Colon (tissue), 2 donors: ENCODE measurements around the gene OR11L1.

Experiments used
- FAIRE-seq: peaks from 2 replicates; lab custom pipeline; 2012; peaks lifted over from hg19 to GRCh38; lab: Jason Lieb, UNC
- donor health status: control.
- donor health status: control.

Gene OR11L1, protein sequence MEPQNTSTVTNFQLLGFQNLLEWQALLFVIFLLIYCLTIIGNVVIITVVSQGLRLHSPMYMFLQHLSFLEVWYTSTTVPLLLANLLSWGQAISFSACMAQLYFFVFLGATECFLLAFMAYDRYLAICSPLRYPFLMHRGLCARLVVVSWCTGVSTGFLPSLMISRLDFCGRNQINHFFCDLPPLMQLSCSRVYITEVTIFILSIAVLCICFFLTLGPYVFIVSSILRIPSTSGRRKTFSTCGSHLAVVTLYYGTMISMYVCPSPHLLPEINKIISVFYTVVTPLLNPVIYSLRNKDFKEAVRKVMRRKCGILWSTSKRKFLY

DNA sequence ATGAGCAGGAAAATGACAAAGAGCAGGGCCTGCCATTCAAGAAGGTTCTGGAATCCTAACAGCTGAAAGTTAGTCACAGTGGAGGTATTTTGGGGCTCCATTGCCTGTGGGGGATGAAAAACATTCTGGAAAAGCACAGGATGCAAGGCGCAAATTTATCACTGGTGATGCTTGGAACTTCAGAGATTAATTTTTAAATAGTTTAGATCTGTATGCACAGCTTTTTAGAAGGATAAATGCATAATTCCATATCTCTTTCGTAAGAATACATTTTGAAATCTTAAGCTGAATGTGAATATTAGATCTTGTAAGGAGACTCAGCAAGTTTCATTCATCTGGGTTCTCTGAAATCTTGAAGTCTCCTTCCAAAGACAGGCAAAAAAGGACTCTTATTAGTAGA, at the start of gene OR11L1:
OR11L1 (minus strand) TSS at position 101 of the 400 bp plus-strand sequence; CDS start at position 101, 0 bp downstream.
- no peak for FAIRE-seq

DNA sequence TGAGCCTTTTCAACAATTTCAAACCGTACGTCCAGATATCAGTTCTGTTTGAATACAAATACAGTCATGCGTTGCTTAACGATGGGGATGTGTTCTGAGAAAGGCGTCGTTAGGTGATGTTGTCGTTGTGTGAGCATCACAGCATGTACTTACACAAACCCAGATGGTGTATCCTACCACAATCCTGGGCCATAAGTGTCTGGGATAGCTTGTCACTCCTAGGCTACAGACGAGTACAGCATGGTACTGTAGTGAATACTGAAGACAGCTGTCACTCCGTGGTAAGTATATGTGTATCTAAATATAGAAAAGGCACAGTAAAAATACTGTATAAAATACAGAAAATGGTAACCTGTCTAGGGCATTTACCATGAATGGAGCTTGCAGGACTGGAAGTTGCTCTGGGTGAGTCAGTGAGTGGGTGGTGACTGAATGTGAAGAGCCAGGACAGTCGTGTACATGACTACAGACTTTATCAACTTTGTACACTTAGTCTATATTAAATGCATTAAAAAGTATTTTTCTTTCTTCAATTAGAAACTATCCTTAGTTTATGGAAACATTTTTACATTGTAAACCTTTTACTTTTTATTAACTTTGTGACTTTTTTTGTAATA, 43.2 kb upstream of the OR11L1 start:
- no peak for FAIRE-seq

DNA sequence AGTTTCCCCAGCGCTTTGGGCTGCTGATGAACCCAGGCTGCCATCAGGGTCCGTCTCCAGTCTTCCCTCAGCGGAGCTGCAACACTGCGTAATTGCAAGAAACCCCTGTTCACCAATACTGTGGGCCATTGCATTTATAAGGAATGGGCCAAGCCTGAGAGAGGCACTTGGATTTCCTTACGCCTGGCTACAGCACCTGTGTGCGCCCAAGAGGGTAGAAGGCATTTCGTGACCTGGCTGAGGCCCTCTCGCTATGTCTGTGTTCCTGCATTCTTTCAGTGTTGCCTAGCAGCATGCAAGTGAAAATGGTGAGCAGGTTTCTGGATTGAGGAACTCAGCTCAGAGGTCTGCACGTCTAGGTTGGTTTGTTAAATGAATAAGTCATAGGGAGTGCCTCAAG, 41.6 kb upstream of the OR11L1 start:
- no peak for FAIRE-seq

DNA sequence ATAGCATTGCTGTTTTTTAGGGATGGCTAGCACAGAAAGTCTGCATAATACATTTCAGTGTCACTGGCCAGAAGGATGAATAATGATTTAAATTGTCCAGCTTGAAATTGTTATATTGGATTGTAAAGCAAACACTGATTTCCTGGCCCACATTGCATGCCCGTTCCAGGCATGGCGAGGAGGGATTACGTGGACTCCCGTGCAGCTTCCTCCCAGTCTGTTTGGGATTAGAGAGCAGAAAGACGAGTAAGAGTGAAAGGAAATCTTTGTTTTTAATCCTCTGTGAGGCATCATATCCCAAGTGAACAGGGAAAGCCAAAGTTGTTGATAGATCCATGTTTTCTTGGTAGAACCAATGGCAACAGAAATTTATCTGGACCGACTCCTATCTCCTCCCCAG, 23.7 kb upstream of the OR11L1 start:
- no peak for FAIRE-seq

DNA sequence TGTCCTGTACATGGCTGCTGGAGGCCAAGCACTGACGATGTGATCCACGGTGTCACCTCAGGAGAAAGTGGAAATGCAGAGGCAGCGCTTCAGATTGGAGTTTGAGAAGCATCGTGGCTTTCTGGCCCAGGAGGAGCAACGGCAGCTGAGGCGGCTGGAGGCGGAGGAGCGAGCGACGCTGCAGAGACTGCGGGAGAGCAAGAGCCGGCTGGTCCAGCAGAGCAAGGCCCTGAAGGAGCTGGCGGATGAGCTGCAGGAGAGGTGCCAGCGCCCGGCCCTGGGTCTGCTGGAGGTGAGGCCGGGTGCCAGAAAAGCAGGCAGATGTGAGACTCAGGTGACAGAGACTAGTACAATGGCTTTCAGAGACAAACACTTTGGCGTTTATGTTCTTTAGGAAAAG, 22.9 kb upstream of the OR11L1 start:
- FAIRE-seq: no peak

DNA sequence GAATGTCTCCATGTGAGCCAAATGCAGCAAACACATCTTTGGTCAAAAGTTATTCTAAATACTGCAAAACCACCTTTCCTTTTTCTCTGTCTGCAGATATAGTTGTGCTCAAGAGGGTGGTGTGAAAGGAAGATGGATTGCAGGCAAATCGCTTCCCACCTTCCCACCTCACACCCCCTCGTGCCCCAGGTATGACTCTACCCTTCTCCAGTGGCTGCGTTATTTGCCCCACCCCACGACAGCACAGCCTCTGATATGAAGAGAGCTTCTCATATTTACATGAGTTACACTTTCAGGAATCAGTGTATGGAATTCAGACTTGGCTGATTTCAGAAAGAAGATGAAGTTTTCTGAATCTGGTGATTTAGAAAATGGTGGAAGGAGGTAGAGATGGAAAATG, 21.1 kb upstream of the OR11L1 start:
- FAIRE-seq: no peak

DNA sequence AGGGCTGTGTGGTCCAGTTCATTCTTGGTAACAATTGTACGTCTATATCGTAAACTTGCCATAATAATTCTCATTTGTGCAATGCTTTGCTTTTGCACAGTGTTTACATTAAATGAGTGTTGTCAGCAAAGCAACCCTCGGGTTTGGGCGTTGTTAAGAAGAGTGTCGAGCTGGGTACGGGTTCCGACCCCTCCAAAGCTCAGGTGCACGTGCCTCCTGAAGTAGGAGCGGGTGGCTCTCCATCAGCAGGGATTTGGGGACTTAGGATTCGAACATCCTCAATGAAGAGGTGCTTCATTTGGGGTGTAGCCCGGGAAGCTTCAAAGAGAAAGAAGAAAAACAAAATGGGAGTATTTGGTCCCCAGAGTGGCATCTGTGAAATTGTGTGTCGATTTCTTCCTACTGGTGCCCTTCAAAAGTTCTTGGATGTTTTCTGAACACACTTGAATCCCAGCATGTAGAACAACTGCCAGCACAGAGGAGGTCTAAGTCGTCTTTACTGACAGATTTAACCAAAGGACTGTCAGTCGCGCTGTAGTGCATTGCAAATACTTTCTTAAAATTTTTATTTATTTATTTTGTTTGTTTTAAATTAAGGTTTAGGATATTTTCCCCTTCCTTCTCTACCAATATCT, 16.4 kb upstream of the OR11L1 start:
- FAIRE-seq: no peak

DNA sequence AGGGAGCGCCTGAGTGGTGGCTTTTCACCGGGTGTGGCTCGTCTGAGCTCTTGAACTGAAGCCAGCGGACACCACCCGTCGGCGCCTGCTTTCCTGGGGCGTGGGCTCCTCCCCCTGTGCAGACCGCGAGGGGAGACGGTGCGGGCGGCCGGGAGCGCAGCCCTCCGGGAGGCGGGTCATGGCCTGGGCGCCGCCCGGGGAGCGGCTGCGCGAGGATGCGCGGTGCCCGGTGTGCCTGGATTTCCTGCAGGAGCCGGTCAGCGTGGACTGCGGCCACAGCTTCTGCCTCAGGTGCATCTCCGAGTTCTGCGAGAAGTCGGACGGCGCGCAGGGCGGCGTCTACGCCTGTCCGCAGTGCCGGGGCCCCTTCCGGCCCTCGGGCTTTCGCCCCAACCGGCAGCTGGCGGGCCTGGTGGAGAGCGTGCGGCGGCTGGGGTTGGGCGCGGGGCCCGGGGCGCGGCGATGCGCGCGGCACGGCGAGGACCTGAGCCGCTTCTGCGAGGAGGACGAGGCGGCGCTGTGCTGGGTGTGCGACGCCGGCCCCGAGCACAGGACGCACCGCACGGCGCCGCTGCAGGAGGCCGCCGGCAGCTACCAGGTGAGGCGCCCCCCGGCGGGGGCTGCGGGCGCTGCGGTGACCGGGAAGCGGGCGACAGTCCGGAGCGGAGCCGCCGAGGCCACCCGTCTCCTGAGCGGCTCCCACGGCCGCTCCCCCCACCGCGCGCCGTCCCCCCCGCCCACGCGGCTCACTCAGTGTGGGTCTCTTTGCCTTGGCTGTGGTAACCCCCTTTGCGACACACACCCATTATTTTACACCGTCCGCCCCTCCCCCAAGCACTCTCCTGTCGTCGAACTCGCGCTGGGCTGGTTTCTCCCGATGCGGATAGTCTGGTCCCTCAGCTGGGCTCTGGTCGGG, 15.6 kb upstream of the OR11L1 start, which contains the start of gene TRIM58:
TRIM58 (plus strand) TSS at position 119 of the 916 bp plus-strand sequence; CDS start at position 179, 60 bp downstream.
- no peak for FAIRE-seq

DNA sequence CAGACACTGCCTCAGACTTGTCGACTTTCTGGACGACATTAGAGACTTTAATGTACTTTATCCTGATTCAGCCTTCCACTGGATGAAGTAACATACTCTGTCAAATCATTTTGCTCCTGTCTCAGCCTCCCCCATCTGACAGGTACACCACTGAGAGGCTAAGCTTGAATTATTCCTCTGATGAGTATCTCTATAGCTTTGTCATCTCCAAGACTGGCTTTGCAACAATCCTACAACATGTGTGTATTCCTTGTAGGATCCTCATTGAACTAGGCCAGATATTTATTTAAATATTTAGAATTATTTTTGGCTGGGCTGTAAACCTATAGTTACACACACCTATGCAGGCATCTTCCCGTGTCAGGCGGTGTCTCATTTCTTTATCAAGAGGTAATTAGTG, 14.2 kb upstream of the OR11L1 start:
- no peak for FAIRE-seq

DNA sequence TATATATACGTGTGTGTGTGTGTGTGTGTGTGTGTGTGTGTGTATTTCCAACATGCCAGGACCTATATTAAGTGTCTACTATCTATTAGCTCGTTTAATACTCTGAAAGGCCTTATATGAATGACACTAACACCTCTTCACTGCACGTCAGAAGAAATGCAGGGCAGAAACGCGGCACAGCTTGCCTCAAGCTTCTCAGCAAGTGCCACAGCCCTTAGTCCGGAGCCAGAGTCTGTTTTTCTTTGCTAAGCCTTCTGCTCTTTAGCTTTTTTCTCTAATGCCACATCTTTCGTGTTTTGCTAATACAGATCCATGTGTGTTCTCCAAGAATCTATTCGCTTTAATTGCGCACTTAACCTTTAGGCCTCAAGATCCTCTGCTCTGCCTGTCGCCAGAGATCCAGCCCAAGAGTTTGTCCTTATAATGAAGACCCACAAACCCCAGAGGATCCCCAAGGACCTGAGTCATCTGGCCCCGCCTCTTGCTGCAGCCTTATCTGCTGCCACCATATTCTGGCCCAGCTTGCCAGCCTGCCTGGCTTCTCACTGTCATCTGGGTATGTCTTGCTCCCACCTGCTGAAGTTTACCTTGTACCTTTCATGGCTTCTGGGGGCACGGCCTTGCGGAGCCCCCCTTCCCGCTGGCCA, 13.3 kb upstream of the OR11L1 start:
- no peak for FAIRE-seq

DNA sequence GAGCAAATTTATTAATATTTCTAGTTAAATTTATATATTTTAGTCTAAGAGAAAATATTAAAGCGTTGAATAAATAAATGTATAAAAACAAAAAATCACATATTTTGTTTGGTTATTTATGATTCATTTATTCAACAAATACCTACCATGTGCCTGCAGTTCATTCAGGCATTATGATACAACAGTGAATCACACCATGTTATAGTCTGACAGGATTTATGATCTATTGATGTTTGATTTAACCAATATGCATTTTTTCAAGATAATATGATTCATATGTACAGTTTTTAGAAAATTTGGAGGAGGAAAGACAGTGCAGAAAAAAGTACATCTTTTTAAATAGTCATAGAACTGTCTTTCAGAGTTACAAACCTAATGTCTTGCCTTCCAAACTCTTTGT, 7.9 kb upstream of the OR11L1 start:
- peak; percentile 43 for FAIRE-seq

DNA sequence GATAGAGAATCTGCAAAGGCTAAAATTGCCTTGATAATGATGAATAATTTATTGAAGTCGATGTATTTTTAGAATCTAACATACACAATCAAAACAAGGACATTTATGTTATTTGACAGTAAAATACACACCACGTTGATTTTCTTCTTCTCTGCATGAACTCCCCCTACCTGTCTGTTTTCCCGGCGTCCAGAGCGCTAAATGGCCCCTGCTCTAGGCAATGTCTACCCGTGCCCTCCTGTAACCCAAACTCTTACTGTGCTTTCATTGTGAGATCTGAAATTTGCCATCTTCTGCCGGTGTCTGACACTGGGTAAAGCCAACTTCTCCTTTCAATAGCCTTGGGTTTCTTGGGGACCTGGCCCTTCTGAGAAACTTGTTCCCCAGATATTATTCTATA, 6.7 kb upstream of the OR11L1 start:
- FAIRE-seq: no peak

DNA sequence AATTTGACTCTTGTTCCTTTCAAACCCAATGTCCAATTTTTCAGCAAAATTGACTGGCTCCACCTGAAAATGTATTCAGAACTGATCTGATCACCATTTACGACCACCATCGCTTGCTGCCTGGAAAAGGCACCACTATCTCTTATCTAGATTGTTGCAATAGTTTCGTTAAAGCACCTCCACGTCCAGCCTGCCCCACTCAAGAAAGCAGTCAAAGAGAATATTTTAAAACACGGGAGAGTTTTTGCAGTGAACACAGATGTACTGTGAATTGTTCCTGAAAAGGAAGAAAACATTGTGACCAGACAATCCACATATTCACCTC, 4.0 kb upstream of the OR11L1 start:
- FAIRE-seq: no peak

DNA sequence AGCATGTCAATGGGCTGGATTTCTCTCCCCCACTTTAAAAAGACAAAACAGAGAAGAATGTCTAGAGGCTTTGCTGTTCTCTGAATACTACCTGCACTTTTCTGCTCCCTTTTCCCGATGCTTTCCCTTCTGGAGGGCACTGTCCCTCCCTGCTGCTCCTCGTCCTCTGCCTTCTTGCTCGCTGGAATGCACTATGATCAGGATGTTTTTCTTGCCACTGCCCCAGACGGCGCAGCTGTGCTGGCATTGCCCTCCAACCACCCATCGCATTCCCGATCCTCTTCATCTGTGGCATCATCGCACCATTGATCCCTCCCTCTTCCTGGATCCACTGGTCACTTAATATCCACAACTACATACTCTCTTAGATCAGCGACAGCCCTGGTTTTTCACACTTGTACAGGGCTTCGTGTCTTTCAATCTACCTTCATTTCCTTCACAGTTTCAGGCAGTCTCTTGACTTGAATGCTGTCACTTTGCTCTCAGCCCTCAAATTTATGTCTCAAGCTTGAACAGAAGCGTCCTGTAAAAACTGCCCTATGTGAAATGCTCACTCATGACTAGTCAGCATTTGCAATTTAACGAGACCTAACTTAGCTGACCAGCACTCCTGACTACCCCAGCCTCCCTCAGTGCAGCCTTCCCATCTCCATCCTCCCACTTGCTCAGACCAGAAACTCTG, 3.5 kb upstream of the OR11L1 start:
- FAIRE-seq: no peak

DNA sequence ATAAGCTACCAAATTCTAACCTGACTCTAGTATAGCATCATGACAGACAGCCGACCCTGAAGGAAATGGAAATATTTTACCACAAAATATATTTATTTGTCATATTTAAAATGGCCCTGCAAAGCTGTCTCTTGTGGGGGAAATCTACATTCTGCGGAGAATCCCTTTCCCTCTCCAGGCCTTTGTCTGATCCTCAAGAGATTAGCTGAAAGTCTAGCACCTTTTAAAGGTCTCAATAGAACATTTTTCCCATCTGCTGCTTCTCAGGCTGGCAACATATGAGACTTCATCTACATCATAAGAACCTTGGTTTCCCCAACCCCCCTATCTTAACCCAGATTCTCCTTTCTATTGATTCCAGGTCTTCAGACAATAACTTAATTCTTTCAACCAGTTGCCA, 1.7 kb upstream of the OR11L1 start:
- FAIRE-seq: no peak

DNA sequence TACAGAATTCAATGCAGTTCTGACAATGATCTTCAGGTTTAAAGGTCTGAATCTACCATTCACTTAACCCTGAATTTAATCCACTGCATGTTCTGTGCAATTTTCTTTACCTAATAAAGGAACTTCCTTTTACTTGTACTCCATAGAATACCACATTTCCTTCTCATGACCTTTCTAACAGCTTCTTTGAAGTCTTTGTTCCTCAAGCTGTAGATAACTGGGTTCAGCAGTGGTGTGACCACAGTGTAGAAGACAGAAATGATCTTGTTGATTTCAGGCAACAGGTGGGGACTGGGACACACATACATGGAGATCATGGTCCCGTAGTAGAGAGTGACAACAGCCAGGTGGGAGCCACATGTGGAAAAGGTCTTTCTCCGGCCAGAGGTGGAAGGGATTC, 878 bp downstream of the OR11L1 start:
- FAIRE-seq: no peak

DNA sequence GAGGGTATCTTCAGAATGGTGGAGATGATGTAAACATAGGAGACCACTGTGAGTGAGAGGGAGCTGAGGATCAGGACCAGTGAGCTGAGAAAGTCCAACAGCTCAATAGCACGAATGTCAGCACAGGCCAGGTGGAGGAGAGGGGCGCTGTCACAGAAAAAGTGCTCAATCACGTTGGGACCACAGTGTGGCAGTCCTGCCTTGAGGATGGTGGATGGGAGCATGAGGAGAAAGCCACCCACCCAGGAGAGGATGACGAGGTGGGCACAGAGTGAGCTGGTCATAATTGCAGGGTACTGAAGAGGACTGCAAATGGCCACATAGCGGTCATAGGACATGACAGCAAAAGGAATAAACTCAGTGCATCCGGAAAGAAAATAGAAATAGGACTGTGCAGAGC, 8.1 kb downstream of the OR11L1 start:
- FAIRE-seq: no peak

DNA sequence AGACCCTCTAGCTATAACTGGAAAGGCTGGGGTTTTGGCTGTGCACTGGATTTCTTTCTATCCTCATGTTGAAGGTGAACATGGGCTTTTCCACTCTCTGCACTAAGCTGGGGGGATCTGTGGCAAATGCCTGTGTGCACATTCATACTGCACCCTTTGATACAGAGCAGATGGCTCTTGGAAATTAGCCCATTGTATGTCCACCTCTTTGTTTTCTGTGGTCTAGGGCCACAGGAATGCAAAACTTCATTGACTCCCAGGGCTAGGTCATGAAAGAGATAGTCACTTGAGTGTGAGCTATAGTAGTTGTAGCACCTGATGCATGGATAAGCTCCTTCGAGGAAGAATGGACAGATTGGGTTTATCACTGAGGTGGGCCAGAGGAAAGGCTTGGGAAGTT, 12.0 kb downstream of the OR11L1 start:
- FAIRE-seq: no peak

DNA sequence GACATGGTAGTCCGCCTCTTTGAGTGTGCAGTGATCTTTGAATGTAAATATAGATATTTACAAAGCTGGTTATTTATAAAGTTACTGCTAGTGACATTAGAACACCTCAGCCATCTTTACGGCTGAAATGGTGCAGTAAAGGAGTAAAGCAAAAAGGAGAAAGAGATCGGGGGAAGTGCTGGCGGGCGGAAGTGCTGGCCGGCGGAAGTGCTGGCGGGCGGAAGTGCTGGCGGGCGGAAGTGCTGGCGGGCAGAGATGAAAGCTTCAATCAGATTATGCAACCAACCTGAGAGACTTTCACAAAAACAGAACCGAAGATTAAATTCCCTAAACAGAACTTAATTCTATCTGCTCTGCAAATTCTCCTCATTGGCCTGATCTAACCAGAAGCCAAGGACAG, 16.3 kb downstream of the OR11L1 start:
- no peak for FAIRE-seq

DNA sequence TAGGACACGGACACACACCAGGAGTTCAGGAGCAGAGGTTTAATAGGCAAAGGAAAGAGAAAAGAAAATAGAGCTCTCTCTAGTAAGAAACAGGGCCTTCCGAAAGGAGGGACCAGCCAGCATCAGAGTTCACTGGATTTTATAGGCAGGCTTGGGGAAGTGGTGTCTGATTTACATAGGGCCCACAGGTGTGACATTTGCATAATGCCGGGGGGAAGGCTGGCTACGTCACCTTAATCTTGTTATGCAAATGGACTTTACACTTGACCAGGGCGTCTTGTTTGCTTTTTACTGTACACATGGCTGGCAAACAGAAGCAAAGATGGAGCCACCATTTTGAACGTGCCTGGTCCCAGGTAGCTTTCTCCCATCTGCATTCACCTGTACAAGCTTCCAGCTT, 17.7 kb downstream of the OR11L1 start, which contains the start of gene OR14A16:
OR14A16 (minus strand) TSS at position 97 of the 400 bp plus-strand sequence. CDS start 8,390 bp downstream, outside the sequence.
- no peak for FAIRE-seq

DNA sequence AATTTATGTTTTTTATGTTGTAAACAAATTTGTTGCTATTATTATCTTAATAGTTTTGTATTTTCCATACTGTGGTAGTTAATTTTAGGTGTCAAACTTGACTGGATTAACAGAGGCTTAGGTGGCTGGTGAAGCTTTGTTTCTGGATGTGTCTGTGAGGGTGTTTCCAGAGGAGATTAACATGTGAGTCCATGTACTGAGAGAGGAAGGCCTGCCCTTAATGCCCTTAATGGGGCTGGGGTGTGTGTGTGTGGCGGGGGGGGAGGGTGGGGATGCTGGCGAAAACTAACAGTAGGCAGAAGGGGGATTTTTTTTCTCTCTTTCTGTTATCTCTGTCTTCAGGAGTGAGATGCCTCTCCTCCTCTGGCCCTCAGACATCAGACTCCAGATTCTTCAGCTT, 19.6 kb downstream of the OR11L1 start:
- no peak for FAIRE-seq
